HepG2 (cell line): ENCODE results near the gene GCDH. TPM values are rescaled to one million over a fixed set of nuclear protein-coding genes. Genes with fewer than 3 reads are reported as not detected.

ENCODE experiments used
- BORCS8-MEF2B ChIP-seq: sonication (generic); formaldehyde crosslinking; IDR thresholded peaks from 2 replicates; pipeline ENCODE4 v1.8.0; 2022; ENCODE audit warnings: mild to moderate bottlenecking, missing genetic modification reagents
- BRD4 ChIP-seq: sonication (generic); formaldehyde crosslinking; IDR thresholded peaks from 2 replicates; pipeline ENCODE4 v1.4.0; 2020; ENCODE audit warnings: missing genetic modification reagents
- CEBPB ChIP-seq: IDR thresholded peaks from 2 replicates; pipeline ENCODE4 v1.6.1; 2011; ENCODE audit warnings: low read depth, low read length, improper control_type of control experiment, borderline replicate concordance
- ELF4 ChIP-seq: sonication (generic); formaldehyde crosslinking; IDR thresholded peaks from 2 replicates; pipeline ENCODE4 v1.5.0; 2020; ENCODE audit warnings: missing genetic modification reagents, mild to moderate bottlenecking, moderate library complexity, borderline replicate concordance
- IRF2 ChIP-seq: IDR thresholded peaks from 2 replicates; pipeline ENCODE4 v1.6.1; 2018; ENCODE audit warnings: missing genetic modification reagents, missing compliant biosample characterization
- KDM4B ChIP-seq: sonication (generic); formaldehyde crosslinking; IDR thresholded peaks from 2 replicates; pipeline ENCODE4 v1.4.0; 2020; ENCODE audit warnings: missing genetic modification reagents
- MATR3 ChIP-seq: sonication (generic); formaldehyde crosslinking; IDR thresholded peaks from 2 replicates; pipeline ENCODE4 v1.4.0; 2020; ENCODE audit warnings: missing genetic modification reagents
- MTA1 ChIP-seq: sonication (generic); formaldehyde crosslinking; IDR thresholded peaks from 2 replicates; pipeline ENCODE4 v1.4.0; 2020; ENCODE audit warnings: missing genetic modification reagents, mild to moderate bottlenecking, borderline replicate concordance
- NCOA5 ChIP-seq: sonication (generic); formaldehyde crosslinking; IDR thresholded peaks from 2 replicates; pipeline ENCODE4 v1.4.0; 2020; ENCODE audit warnings: missing genetic modification reagents
- NFE2 ChIP-seq: sonication (generic); formaldehyde crosslinking; IDR thresholded peaks from 2 replicates; pipeline ENCODE4 v1.4.0; 2020; ENCODE audit warnings: missing genetic modification reagents
- POLR2AphosphoS5 ChIP-seq: IDR thresholded peaks from 2 replicates; pipeline ENCODE4 v1.6.1; 2012; ENCODE audit warnings: low read depth, low read length
- SIX1 ChIP-seq: sonication (generic); formaldehyde crosslinking; IDR thresholded peaks from 2 replicates; pipeline ENCODE4 v1.4.0; 2020; ENCODE audit warnings: missing genetic modification reagents, borderline replicate concordance
- SKI ChIP-seq: fragments of 450-650 bp; IDR thresholded peaks from one replicate; pipeline ENCODE4 v1.6.1; 2018; ENCODE audit warnings: mild to moderate bottlenecking; ENCODE audit not compliant: partially characterized antibody
- SMARCE1 ChIP-seq: fragments of 450-650 bp; IDR thresholded peaks from 2 replicates; pipeline ENCODE4 v1.6.1; 2017; ENCODE audit warnings: borderline replicate concordance
- SPEN ChIP-seq: sonication (generic); formaldehyde crosslinking; IDR thresholded peaks from 2 replicates; pipeline ENCODE4 v1.5.1; 2020; ENCODE audit warnings: low read depth, mild to moderate bottlenecking, missing genetic modification reagents
- TEAD2 ChIP-seq: sonication (generic); formaldehyde crosslinking; IDR thresholded peaks from 2 replicates; pipeline ENCODE4 v1.9.0; 2021; ENCODE audit warnings: missing genetic modification reagents
- ZMYM2 ChIP-seq: sonication (generic); formaldehyde crosslinking; IDR thresholded peaks from 2 replicates; pipeline ENCODE4 v1.8.0; 2022; ENCODE audit warnings: mild to moderate bottlenecking, missing genetic modification reagents
- ZNF331 ChIP-seq: sonication (generic); formaldehyde crosslinking; IDR thresholded peaks from 2 replicates; pipeline ENCODE4 v1.4.0; 2020; ENCODE audit warnings: missing genetic modification reagents
- ZNF335 ChIP-seq: sonication (generic); formaldehyde crosslinking; IDR thresholded peaks from 2 replicates; pipeline ENCODE4 v1.4.0; 2020; ENCODE audit warnings: missing genetic modification reagents
- ZNF350 ChIP-seq: sonication (generic); formaldehyde crosslinking; IDR thresholded peaks from 2 replicates; pipeline ENCODE4 v1.4.0; 2020; ENCODE audit warnings: mild to moderate bottlenecking, low read depth, missing genetic modification reagents, borderline replicate concordance
- ZNF556 ChIP-seq: sonication (generic); formaldehyde crosslinking; IDR thresholded peaks from 2 replicates; pipeline ENCODE4 v1.4.0; 2020; ENCODE audit warnings: mild to moderate bottlenecking, missing genetic modification reagents, borderline replicate concordance
- ZNF616 ChIP-seq: sonication (generic); formaldehyde crosslinking; IDR thresholded peaks from 2 replicates; pipeline ENCODE4 v1.5.0; 2020; ENCODE audit warnings: low read depth, mild to moderate bottlenecking, missing genetic modification reagents
- ZNF790 ChIP-seq: sonication (generic); formaldehyde crosslinking; IDR thresholded peaks from 2 replicates; pipeline ENCODE4 v1.8.0; 2022; ENCODE audit warnings: missing genetic modification reagents, mild to moderate bottlenecking, borderline replicate concordance
- polyA plus RNA-seq, 8 experiments: library from polyadenylated mRNA; depleted of rRNA in 3 of 8; stranded (reverse) in 7 of 8; unstranded in 1 of 8; fragments of >200 nt; fragmentation: Illumina TruSeq in 4 of 8; extraction: Trizol in 4 of 8; gene quantifications; 2 replicates each; pipeline versions ENCODE4 v1.2.1 to v1.2.3, GENCODE V29; 2011 to 2016; ENCODE audit warnings: low read depth in 4 of 8, missing spikeins in 1 of 8, mixed read lengths in 1 of 8; ENCODE audit not compliant: insufficient read depth in 1 of 8
- total RNA-seq, 5 experiments: library from RNA; depleted of rRNA; stranded (reverse); fragments of >200 nt; fragmentation: Illumina TruSeq; extraction: Trizol; gene quantifications; 2 replicates each; pipeline ENCODE4 v1.2.3, GENCODE V29; 2016; ENCODE audit warnings: low read depth in 1 of 5
- TF ChIP-seq, protein P1 (sequence below): sonication (generic); formaldehyde crosslinking; IDR thresholded peaks from 2 replicates; pipeline ENCODE4 v1.4.0; 2020; ENCODE audit warnings: missing genetic modification reagents, borderline replicate concordance
- TF ChIP-seq, protein P2 (sequence below): sonication (generic); formaldehyde crosslinking; IDR thresholded peaks from 2 replicates; pipeline ENCODE4 v1.8.0; 2022; ENCODE audit warnings: mild to moderate bottlenecking, missing genetic modification reagents, moderate library complexity
- TF ChIP-seq, protein P3 (sequence below): IDR thresholded peaks from 2 replicates; pipeline ENCODE4 v1.6.1; 2016; ENCODE audit warnings: missing genetic modification reagents, missing compliant biosample characterization
- TF ChIP-seq, protein P4 (sequence below): sonication (generic); formaldehyde crosslinking; IDR thresholded peaks from 2 replicates; pipeline ENCODE4 v1.8.0; 2022; ENCODE audit warnings: missing genetic modification reagents, mild to moderate bottlenecking, borderline replicate concordance

Gene GCDH
- total and polyA plus RNA-seq, 2 of the 13 experiments (the other 11 are each of a cell fraction or from before 2014, with no cell fraction given): 15.1 to 38.0 TPM

DNA sequence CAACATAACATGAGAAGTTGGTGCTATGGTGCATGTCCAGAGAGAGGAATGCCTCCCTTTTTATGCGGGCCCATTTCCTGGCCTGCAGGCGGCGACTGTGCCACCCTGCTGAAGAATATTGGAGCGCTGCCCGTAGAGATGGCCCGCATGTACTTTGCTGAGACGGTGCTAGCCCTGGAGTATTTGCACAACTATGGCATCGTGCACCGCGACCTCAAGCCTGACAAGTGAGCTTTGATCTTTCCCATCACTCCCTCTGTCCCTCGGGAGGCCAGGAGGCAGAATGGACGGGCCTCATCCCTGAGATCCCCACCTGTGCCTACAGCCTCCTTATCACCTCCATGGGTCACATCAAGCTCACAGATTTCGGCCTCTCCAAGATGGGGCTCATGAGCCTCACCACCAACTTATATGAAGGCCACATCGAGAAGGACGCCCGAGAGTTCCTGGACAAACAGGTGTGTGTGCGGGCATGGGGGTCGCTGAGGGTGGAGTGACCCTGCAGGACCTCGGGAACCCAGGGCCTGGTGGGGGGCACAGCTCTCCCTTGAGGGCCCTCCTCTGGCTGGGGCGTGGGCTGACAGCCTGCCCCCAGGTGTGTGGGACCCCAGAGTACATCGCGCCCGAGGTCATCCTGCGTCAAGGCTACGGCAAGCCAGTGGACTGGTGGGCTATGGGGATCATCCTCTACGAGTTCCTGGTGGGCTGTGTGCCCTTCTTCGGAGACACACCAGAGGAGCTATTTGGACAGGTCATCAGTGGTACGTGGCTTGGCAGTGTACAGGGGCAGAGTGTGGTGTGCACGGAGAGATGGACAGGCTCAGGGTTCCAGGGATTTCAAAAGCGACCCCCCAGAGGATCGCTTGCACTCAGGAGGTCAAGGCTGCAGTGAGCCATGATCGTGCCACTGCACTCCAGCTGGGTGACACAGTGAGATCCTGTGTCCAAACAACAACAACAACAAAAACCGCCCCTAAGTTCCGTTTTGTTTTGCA is 25.9 kb upstream of the GCDH start (continued):
- TF ChIP-seq, protein P1, sequence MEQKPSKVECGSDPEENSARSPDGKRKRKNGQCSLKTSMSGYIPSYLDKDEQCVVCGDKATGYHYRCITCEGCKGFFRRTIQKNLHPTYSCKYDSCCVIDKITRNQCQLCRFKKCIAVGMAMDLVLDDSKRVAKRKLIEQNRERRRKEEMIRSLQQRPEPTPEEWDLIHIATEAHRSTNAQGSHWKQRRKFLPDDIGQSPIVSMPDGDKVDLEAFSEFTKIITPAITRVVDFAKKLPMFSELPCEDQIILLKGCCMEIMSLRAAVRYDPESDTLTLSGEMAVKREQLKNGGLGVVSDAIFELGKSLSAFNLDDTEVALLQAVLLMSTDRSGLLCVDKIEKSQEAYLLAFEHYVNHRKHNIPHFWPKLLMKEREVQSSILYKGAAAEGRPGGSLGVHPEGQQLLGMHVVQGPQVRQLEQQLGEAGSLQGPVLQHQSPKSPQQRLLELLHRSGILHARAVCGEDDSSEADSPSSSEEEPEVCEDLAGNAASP (CRISPR knock-in tag): peak; percentile 51; the same call in 1 of the 2 replicates
- TF ChIP-seq MATR3 (CRISPR knock-in tag): no peak
- peak; percentile 60; the same call in 1 of the 2 replicates for TF ChIP-seq MTA1 (CRISPR knock-in tag)
- TF ChIP-seq NFE2 (CRISPR knock-in tag): no peak
- 0 out of 2 replicates have a peak, but pooled peaks have one; percentile 41 for TF ChIP-seq ZMYM2
- TF ChIP-seq ZNF350 (CRISPR knock-in tag): peak; percentile 48; the same call in 1 of the 2 replicates
- no peak for TF ChIP-seq TEAD2 (CRISPR knock-in tag)
- peak; percentile 57; the same call in 1 of the 2 replicates for TF ChIP-seq ZNF331
- TF ChIP-seq, protein P2, sequence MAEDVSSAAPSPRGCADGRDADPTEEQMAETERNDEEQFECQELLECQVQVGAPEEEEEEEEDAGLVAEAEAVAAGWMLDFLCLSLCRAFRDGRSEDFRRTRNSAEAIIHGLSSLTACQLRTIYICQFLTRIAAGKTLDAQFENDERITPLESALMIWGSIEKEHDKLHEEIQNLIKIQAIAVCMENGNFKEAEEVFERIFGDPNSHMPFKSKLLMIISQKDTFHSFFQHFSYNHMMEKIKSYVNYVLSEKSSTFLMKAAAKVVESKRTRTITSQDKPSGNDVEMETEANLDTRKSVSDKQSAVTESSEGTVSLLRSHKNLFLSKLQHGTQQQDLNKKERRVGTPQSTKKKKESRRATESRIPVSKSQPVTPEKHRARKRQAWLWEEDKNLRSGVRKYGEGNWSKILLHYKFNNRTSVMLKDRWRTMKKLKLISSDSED (CRISPR knock-in tag): no peak
- TF ChIP-seq SPEN: 0 out of 2 replicates have a peak, but pooled peaks have one; percentile 53
- TF ChIP-seq IRF2 (CRISPR knock-in tag): 0 out of 2 replicates have a peak, but pooled peaks have one; percentile 38
- no peak for TF ChIP-seq KDM4B (CRISPR knock-in tag)
- TF ChIP-seq, protein P3, sequence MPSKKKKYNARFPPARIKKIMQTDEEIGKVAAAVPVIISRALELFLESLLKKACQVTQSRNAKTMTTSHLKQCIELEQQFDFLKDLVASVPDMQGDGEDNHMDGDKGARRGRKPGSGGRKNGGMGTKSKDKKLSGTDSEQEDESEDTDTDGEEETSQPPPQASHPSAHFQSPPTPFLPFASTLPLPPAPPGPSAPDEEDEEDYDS (CRISPR knock-in tag): peak; percentile 19; the same call in 1 of the 2 replicates
- no peak for TF ChIP-seq SMARCE1
- TF ChIP-seq POLR2AphosphoS5: no peak
- TF ChIP-seq NCOA5 (CRISPR knock-in tag): no peak
- no peak for TF ChIP-seq ZNF790 (CRISPR knock-in tag)
- 0 out of 2 replicates have a peak, but pooled peaks have one; percentile 62 for TF ChIP-seq BORCS8-MEF2B (CRISPR knock-in tag)
- no peak for TF ChIP-seq ZNF616 (CRISPR knock-in tag)
- TF ChIP-seq SKI: peak; percentile 7
- no peak for TF ChIP-seq SIX1 (CRISPR knock-in tag)
- TF ChIP-seq, protein P4, sequence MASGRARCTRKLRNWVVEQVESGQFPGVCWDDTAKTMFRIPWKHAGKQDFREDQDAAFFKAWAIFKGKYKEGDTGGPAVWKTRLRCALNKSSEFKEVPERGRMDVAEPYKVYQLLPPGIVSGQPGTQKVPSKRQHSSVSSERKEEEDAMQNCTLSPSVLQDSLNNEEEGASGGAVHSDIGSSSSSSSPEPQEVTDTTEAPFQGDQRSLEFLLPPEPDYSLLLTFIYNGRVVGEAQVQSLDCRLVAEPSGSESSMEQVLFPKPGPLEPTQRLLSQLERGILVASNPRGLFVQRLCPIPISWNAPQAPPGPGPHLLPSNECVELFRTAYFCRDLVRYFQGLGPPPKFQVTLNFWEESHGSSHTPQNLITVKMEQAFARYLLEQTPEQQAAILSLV (CRISPR knock-in tag): no peak
- TF ChIP-seq BRD4 (CRISPR knock-in tag): 0 out of 2 replicates have a peak, but pooled peaks have one; percentile 32
- no peak for TF ChIP-seq ZNF556 (CRISPR knock-in tag)
- TF ChIP-seq ELF4 (CRISPR knock-in tag): no peak
- peak; percentile 77 for TF ChIP-seq ZNF335 (CRISPR knock-in tag)
- TF ChIP-seq CEBPB: peak; percentile 63
